CD4-positive, alpha-beta T cell (primary cell): ENCODE results near the gene GPR52. TPM values are rescaled to one million over a fixed set of nuclear protein-coding genes. Genes with fewer than 3 reads are reported as not detected.

Experiments
- ATAC-seq: fragments of 200-7000 bp; cut with Tn5 transposase; one replicate; pipeline ENCODE4 v1.10.0; 2022; ENCODE audit warnings: mild to moderate bottlenecking; ENCODE audit not compliant: poor library complexity
- CTCF ChIA-PET: fragments of 350-600 bp; sonication (Branson Sonifier 250); formaldehyde crosslinking; loops from one replicate; lab custom pipeline; 2021; ENCODE audit warnings: antibody characterized with exemption, inconsistent platforms; lab: Charles Lee
- POLR2A ChIA-PET: fragments of 350-600 bp; sonication (Branson Sonifier 250); formaldehyde crosslinking; loops from one replicate; lab custom pipeline; 2021; ENCODE audit warnings: antibody characterized with exemption, inconsistent platforms; lab: Charles Lee
- DNase-seq, 14 experiments: peaks; one replicate each; pipeline ENCODE4 v3.0.0-alpha.2; 2013 to 2020; ENCODE audit warnings: mixed read lengths in 2 of 14
- H3K27ac ChIP-seq, 2 donors: one replicate each; pipeline versions ENCODE4 v1.5.1 to v1.7.0; 2013; ENCODE audit warnings: low read length in 2 of 2, low read depth in 1 of 2, mild to moderate bottlenecking in 1 of 2
- H3K27me3 ChIP-seq, 2 experiments: 1 replicate in 1 of 2; 2 replicates in 1 of 2; pipeline versions ENCODE4 v1.6.1 to v1.7.0; 2013; ENCODE audit warnings: low read length in 2 of 2, control low read depth in 1 of 2, mild to moderate bottlenecking in 1 of 2, moderate library complexity in 1 of 2; ENCODE audit not compliant: insufficient read depth in 2 of 2, control insufficient read depth in 1 of 2
- H3K36me3 ChIP-seq: one replicate; pipeline ENCODE4 v1.6.1; 2013; ENCODE audit warnings: low read length, control low read depth; ENCODE audit not compliant: insufficient read depth
- H3K4me1 ChIP-seq: one replicate; pipeline ENCODE4 v1.6.1; 2013; ENCODE audit warnings: low read length, control low read depth; ENCODE audit not compliant: insufficient read depth
- H3K4me3 ChIP-seq: one replicate; pipeline ENCODE4 v1.5.1; 2013; ENCODE audit warnings: mild to moderate bottlenecking, low read length, moderate library complexity
- H3K9me3 ChIP-seq, 2 experiments: 1 replicate in 1 of 2; 2 replicates in 1 of 2; pipeline versions ENCODE4 v1.6.1 to v1.7.0; 2013; ENCODE audit warnings: low read length in 2 of 2, mild to moderate bottlenecking in 2 of 2, control low read depth in 1 of 2, moderate library complexity in 1 of 2; ENCODE audit not compliant: control insufficient read depth in 1 of 2, insufficient read depth in 1 of 2
- H3K27ac Mint-ChIP-seq: one replicate; pipeline ENCODE4 v1.8.0; 2020; ENCODE audit warnings: mixed read lengths
- H3K27me3 Mint-ChIP-seq: one replicate; pipeline ENCODE4 v1.8.0; 2021; ENCODE audit warnings: mixed read lengths
- H3K36me3 Mint-ChIP-seq: one replicate; pipeline ENCODE4 v1.8.0; 2021; ENCODE audit warnings: low read depth, mixed read lengths
- H3K4me1 Mint-ChIP-seq: one replicate; pipeline ENCODE4 v1.8.0; 2021; ENCODE audit warnings: low read depth, mixed read lengths
- H3K4me3 Mint-ChIP-seq: one replicate; pipeline ENCODE4 v1.8.0; 2020; ENCODE audit warnings: mild to moderate bottlenecking, mixed read lengths
- H3K9me3 Mint-ChIP-seq: one replicate; pipeline ENCODE4 v1.8.0; 2020; ENCODE audit warnings: mixed read lengths
- intact Hi-C, 2 experiments: fragments of 100-400 bp; cut with DNase I in 1 of 2; cut with micrococcal nuclease in 1 of 2; formaldehyde crosslinking; loops; one replicate each; pipeline versions ENCODE4 v1.15.1 to v1.9.0; 2023 to 2025; cut with DNase I, micrococcal nuclease
- polyA plus RNA-seq, 2 donors: library from polyadenylated mRNA; unstranded; fragments of 120-200 nt; gene quantifications; one replicate each; pipeline ENCODE4 v1.2.1, GENCODE V29; 2013
- total RNA-seq, 174 experiments: library from RNA in 2 of 174; stranded (reverse) in 2 of 174; gene quantifications; one replicate each; pipeline ENCODE4 v1.2.3 and lab custom pipeline; 2021 to 2026
- TF ChIP-seq, protein P1 (sequence below): fragments of 200-600 bp; IDR thresholded peaks from one replicate; pipeline ENCODE4 v1.8.0; 2022; ENCODE audit warnings: antibody characterized with exemption, mild to moderate bottlenecking

The GPR52 gene, protein sequence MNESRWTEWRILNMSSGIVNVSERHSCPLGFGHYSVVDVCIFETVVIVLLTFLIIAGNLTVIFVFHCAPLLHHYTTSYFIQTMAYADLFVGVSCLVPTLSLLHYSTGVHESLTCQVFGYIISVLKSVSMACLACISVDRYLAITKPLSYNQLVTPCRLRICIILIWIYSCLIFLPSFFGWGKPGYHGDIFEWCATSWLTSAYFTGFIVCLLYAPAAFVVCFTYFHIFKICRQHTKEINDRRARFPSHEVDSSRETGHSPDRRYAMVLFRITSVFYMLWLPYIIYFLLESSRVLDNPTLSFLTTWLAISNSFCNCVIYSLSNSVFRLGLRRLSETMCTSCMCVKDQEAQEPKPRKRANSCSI
- total RNA-seq = 1 to 10 TPM in 1 of 2 experiments, under 1 TPM in 1; 0.99 to 1.1 TPM
- 0.21 TPM for polyA plus RNA-seq (2013, experiment 1 of 2)
- polyA plus RNA-seq (2013, experiment 2 of 2) = 0.33 TPM
- 0.05 to 4.5 (median 0.79) reads per million in 172 experiments for total RNA-seq (lab: John Stamatoyannopoulos, UW)

DNA sequence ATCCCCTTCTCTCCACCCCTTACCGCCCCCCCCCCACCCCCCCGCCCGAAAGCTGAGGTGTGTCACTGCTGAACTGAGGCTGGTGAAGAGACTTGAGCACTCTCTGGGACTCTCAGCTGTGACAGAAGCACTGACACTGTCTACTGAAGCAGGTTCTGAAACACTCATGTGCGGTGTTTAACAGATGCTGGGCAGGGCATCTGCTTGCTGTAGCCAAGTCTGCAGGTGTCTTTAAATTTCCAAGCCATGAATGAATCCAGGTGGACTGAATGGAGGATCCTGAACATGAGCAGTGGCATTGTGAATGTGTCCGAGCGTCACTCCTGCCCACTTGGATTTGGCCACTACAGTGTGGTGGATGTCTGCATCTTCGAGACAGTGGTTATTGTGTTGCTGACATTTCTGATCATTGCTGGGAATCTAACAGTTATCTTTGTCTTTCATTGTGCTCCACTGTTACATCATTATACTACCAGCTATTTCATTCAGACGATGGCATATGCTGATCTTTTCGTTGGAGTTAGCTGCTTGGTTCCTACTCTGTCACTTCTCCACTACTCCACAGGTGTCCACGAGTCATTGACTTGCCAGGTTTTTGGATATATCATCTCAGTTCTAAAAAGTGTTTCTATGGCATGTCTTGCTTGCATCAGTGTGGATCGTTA lies at the start of gene GPR52:
Gene GPR52, plus strand, starts transcription at position 99 of the 665 bp plus-strand sequence. Its CDS starts 148 bp downstream, at position 247.
- no peak within 1 kb of the TSS for H3K4me3 Mint-ChIP-seq
- peaks cover 12% of the 10 kb centered on the region for H3K4me1 Mint-ChIP-seq
- intact Hi-C loops = no loop called here
- H3K36me3 Mint-ChIP-seq = peaks cover 10% of the 10 kb centered on the region
- no peaks in the 10 kb centered on the region for H3K36me3 ChIP-seq
- H3K4me3 ChIP-seq = no peak within 1 kb of the TSS
- no peak for DNase-seq
- H3K4me1 ChIP-seq = no peaks in the 10 kb centered on the region
- ATAC-seq = no peak
- ChIA-PET POLR2A (no interaction called here), CTCF (no interaction called here)
- H3K27me3 Mint-ChIP-seq = no peaks in the 10 kb centered on the region
- H3K9me3 ChIP-seq = no peaks in the 10 kb centered on the region
- no peak within 1 kb of the TSS for H3K27ac ChIP-seq
- no peak within 1 kb of the TSS for H3K27ac Mint-ChIP-seq
- TF ChIP-seq, protein P1, sequence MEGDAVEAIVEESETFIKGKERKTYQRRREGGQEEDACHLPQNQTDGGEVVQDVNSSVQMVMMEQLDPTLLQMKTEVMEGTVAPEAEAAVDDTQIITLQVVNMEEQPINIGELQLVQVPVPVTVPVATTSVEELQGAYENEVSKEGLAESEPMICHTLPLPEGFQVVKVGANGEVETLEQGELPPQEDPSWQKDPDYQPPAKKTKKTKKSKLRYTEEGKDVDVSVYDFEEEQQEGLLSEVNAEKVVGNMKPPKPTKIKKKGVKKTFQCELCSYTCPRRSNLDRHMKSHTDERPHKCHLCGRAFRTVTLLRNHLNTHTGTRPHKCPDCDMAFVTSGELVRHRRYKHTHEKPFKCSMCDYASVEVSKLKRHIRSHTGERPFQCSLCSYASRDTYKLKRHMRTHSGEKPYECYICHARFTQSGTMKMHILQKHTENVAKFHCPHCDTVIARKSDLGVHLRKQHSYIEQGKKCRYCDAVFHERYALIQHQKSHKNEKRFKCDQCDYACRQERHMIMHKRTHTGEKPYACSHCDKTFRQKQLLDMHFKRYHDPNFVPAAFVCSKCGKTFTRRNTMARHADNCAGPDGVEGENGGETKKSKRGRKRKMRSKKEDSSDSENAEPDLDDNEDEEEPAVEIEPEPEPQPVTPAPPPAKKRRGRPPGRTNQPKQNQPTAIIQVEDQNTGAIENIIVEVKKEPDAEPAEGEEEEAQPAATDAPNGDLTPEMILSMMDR = no peak
- H3K9me3 Mint-ChIP-seq = no peaks in the 10 kb centered on the region
- H3K27me3 ChIP-seq = no peaks in the 10 kb centered on the region

DNA sequence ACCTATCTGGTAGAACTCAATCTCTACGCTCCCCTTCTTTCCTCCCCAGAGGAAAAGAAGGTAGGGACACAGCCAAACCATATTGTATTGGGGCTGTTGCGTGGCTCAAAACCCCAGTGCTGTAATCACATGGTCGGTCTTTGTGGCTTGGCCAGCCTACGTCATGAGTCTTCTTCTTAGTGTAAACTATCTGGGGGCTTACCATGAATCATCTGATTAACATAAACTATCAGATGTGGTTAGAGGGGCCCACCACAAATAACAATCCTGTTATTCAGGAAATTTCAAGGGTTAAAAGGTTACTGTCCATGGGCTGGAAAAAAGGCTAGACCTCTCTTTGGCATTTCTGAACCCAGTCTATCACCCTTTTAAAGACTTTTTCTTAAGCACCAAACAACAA lies 49.5 kb upstream of the GPR52 start:
- no peaks in the 10 kb centered on the region for H3K4me1 Mint-ChIP-seq
- Histone ChIP-seq H3K4me3 (no peak overlapping the region), H3K27ac (no peak overlapping the region), H3K27me3 (no peaks in the 10 kb centered on the region), H3K9me3 (no peaks in the 10 kb centered on the region), H3K4me1 (no peaks in the 10 kb centered on the region), H3K36me3 (peaks cover 27% of the 10 kb centered on the region)
- no peaks in the 10 kb centered on the region for H3K27me3 Mint-ChIP-seq
- CTCF ChIA-PET = no interaction called here
- TF ChIP-seq, protein P1 = no peak
- no peak overlapping the region for H3K27ac Mint-ChIP-seq
- intact Hi-C loops = no loop called here
- no peak overlapping the region for H3K4me3 Mint-ChIP-seq
- peaks cover 85% of the 10 kb centered on the region for H3K36me3 Mint-ChIP-seq
- POLR2A ChIA-PET = no interaction called here
- no peak for ATAC-seq
- DNase-seq = no peak
- no peaks in the 10 kb centered on the region for H3K9me3 Mint-ChIP-seq

DNA sequence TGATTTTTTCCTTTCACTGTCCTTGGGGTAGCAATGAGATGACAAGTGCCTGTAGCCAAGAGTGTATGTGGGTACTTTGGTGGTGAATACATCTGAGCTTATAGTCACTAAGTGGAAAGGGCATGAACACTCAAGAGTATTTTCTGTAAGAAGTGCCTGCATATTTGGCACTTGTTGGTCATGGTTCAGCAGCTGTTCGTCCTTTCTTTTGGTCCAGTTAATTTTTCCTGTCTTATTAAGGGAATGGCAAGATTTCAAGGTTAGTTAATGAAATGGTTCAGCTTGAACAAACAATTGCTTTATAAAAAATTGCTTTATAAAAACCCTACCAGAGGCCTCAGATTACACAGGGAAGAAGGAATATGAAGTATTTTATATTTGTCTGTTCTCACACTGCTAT lies 48.6 kb upstream of the GPR52 start:
- Mint-ChIP-seq H3K27me3 (no peaks in the 10 kb centered on the region), H3K4me3 (no peak overlapping the region), H3K27ac (no peak overlapping the region), H3K9me3 (no peaks in the 10 kb centered on the region), H3K4me1 (no peaks in the 10 kb centered on the region), H3K36me3 (peaks cover 77% of the 10 kb centered on the region)
- CTCF ChIA-PET = no interaction called here
- intact Hi-C loops = no loop called here
- DNase-seq (no peak), ATAC-seq (no peak)
- Histone ChIP-seq H3K27me3 (no peaks in the 10 kb centered on the region), H3K9me3 (no peaks in the 10 kb centered on the region), H3K36me3 (peaks cover 20% of the 10 kb centered on the region), H3K4me1 (no peaks in the 10 kb centered on the region), H3K27ac (no peak overlapping the region), H3K4me3 (no peak overlapping the region)
- TF ChIP-seq, protein P1 = no peak
- POLR2A ChIA-PET = no interaction called here
